Neural crest cell (in vitro differentiated cells): ENCODE measurements around the gene GET3. TPM values are rescaled to one million over a fixed set of nuclear protein-coding genes. Genes with fewer than 3 reads are reported as not detected.
"Not testable (repeated sequence)": the region's sequence is repeated elsewhere in the genome, so short reads cannot be mapped to it uniquely, and the experiment has no call there.

Experiments
- DNase-seq: peaks from one replicate; pipeline ENCODE4 v3.0.0; 2021; ENCODE audit warnings: low read depth, mixed read lengths, low spot score
- H3K27ac Mint-ChIP-seq: one replicate; pipeline ENCODE4 v1.8.0; 2021; ENCODE audit warnings: mild to moderate bottlenecking, mixed read lengths; ENCODE audit not compliant: unreplicated experiment
- H3K27me3 Mint-ChIP-seq: 2 replicates; pipeline ENCODE4 v1.8.0; 2021; ENCODE audit warnings: low read depth, mild to moderate bottlenecking, mixed read lengths
- H3K36me3 Mint-ChIP-seq: 2 replicates; pipeline ENCODE4 v1.8.0; 2021; ENCODE audit warnings: low read depth, mild to moderate bottlenecking, mixed read lengths
- H3K4me1 Mint-ChIP-seq: 2 replicates; pipeline ENCODE4 v1.8.0; 2021; ENCODE audit warnings: mixed read lengths
- H3K4me3 Mint-ChIP-seq: one replicate; pipeline ENCODE4 v1.8.0; 2021; ENCODE audit warnings: mild to moderate bottlenecking, mixed read lengths
- H3K9me3 Mint-ChIP-seq: 2 replicates; pipeline ENCODE4 v1.8.0; 2021; ENCODE audit warnings: mixed read lengths
- total RNA-seq: library from RNA; stranded (reverse); gene quantifications from 2 replicates; pipeline ENCODE4 v1.2.1, GENCODE V29; 2021
- TF ChIP-seq, protein P1 (sequence below): fragments of 200-600 bp; sonication (generic); conservative IDR thresholded peaks from 2 replicates; pipeline ENCODE4 v1.5.0; 2021; ENCODE audit warnings: antibody characterized with exemption, mild to moderate bottlenecking

Gene GET3
- total RNA-seq, 1 donor from 2014 or later, result 72.5 TPM

DNA sequence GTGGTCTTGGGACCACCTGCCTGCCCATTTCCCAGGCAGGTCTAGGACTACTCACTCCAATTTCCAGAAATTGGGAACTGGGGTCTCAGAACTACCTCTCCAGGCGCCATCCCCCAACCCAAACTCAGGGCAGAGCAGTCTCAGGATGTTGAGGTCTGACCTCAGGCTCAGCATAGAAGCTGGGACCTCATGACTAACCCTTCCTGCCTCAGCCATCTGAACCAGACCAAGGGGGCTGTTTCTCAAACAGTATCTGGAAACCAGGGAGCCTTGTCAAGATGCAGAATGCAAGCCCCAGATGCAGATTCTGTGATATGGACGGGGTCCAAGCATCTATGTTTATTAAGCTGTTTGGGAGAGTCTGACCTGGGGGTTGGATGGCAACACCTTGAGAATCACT, 42.2 kb upstream of the GET3 start:
- TF ChIP-seq, protein P1, sequence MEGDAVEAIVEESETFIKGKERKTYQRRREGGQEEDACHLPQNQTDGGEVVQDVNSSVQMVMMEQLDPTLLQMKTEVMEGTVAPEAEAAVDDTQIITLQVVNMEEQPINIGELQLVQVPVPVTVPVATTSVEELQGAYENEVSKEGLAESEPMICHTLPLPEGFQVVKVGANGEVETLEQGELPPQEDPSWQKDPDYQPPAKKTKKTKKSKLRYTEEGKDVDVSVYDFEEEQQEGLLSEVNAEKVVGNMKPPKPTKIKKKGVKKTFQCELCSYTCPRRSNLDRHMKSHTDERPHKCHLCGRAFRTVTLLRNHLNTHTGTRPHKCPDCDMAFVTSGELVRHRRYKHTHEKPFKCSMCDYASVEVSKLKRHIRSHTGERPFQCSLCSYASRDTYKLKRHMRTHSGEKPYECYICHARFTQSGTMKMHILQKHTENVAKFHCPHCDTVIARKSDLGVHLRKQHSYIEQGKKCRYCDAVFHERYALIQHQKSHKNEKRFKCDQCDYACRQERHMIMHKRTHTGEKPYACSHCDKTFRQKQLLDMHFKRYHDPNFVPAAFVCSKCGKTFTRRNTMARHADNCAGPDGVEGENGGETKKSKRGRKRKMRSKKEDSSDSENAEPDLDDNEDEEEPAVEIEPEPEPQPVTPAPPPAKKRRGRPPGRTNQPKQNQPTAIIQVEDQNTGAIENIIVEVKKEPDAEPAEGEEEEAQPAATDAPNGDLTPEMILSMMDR, result no peak
- Mint-ChIP-seq H3K27ac (no peak overlapping the region), H3K4me1 (peaks cover 12% of the 10 kb centered on the region), H3K36me3 (no peaks in the 10 kb centered on the region), H3K4me3 (peak overlapping the region; percentile 73), H3K9me3 (no peaks in the 10 kb centered on the region), H3K27me3 (peaks cover 6% of the 10 kb centered on the region)
- no peak for DNase-seq

DNA sequence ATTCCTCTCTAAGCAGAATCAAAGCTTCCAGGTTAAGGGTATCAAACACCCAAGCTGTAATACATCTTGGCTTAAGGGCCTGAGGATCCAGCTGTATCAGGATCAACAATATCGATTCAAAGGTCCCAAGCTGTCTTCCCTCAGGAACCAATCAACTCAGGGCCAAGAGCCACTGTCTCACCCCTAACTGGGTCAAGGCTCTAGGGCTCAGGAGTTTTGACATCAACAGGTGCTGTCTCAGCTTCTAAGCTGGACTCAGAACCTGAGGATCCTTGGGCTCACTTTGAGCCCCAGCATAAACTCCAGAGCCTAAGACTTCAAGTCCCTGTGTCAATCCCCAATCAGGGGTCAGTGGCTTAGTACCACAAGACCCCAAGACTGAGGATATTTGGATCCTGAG, 41.8 kb upstream of the GET3 start:
- no peak for DNase-seq
- TF ChIP-seq, protein P1, result no peak
- Mint-ChIP-seq H3K27me3 (peaks cover 6% of the 10 kb centered on the region), H3K9me3 (no peaks in the 10 kb centered on the region), H3K36me3 (no peaks in the 10 kb centered on the region), H3K27ac (peak overlapping the region; percentile 89), H3K4me1 (peaks cover 12% of the 10 kb centered on the region), H3K4me3 (peak overlapping the region; percentile 96)

DNA sequence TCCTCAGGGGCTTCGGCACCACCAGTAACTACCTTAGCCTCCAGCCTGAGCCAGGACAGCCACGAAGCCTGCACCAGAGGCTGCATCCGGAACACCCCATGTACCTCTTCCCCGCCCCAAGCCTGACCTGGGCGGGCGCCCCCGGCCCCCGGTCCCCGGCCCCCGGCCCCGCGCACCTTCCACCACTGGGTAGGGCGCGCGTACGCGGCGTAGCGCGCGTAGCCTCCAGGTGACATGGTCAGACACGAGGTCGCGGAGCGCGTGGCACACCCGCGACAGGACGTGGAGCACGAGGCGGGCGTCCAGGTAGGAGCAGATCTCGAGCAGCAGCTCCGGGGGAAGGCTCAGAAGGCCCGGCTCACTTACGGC, 41.3 kb upstream of the GET3 start:
- Mint-ChIP-seq H3K27ac (peak overlapping the region; percentile 89), H3K36me3 (no peaks in the 10 kb centered on the region), H3K4me1 (peaks cover 12% of the 10 kb centered on the region), H3K9me3 (no peaks in the 10 kb centered on the region), H3K4me3 (peak overlapping the region; percentile 96), H3K27me3 (peaks cover 6% of the 10 kb centered on the region)
- TF ChIP-seq, protein P1, result no peak
- DNase-seq, result no peak

DNA sequence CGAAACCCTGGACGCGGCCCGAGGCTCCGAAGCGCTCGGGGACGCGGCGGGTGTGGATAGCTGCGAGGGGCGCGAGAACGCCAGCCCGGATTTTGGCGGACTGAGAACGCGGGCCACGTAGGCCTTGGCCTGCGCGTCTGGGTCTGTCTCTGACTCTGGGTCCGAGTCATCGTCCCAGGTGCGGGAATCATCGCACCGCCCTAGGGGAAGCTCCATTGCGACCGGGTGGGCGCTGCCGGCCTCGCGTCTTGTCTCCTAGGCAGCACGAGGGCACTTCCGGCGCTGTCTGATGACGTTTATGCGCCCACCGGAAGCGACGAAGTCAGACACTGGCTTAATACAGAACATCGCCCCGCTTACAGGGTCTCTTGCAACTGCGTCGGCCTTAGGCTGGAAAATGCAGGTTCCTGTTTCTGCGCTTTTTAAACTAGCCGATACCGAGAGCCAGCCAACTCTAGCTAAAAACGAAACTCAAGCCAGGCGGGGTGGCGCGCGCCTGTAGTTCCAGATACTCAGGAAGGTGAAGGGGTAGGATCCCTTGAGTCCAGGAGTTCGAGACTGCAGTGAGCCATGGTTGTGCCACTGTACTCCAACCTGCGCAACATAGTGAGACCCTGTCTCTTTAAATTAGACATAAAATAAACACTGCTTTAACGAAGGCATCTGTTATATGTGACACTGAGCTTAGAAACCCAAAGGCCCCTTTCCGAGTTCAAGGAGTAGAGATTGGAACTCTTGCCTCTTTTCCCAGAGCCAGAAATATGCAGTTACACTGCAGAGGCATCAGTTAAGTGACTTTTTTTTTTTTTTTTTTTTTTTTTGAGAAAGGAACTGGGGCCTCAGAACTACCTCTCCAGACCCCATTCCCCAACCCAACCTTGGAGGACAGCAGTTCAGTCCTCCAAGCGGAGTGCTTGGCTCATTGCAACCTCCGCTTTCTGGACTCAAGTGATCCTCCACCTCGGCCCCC, 40.6 kb upstream of the GET3 start, which contains the start of gene FBXW9:
Gene FBXW9 (minus strand): TSS at position 266 of the 970 bp plus-strand sequence. CDS start 50 bp downstream, at position 216.
- Mint-ChIP-seq H3K27me3 (peaks cover 6% of the 10 kb centered on the region), H3K4me3 (peak within 1 kb of the TSS; percentile 96), H3K36me3 (no peaks in the 10 kb centered on the region)

DNA sequence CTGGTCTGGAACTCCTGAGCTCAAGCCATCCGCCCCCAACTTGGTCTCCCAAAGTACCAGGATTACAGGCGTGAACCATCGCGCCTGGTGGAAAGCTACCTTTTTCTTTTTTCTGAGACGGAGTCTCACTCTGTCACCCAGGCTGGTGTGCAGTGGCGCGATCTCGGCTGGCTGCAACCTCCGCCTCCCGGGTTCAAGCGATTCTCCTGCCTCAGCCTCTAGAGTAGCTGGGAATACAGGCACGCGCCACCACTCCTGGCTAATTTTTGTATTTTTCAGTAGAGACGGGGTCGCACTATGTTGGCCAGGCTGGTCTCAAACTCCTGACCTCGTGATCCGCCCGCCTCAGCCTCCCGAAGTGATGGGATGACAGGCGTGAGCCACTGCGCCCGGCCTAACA, 39.9 kb upstream of the GET3 start:
- H3K4me1 Mint-ChIP-seq, result peaks cover 12% of the 10 kb centered on the region
- not testable (repeated sequence) for H3K27ac Mint-ChIP-seq, H3K27me3 Mint-ChIP-seq, DNase-seq, H3K9me3 Mint-ChIP-seq, H3K36me3 Mint-ChIP-seq
- H3K4me3 Mint-ChIP-seq, result peak overlapping the region; percentile 44

More for the DNA sequence above, 40.6 kb upstream of the GET3 start, which contains the start of gene FBXW9:
- TF ChIP-seq, protein P1, result no peak
- Mint-ChIP-seq H3K4me1 (peaks cover 12% of the 10 kb centered on the region), H3K9me3 (no peaks in the 10 kb centered on the region), H3K27ac (peak within 1 kb of the TSS; percentile 94)
- peak; percentile 98 for DNase-seq

DNA sequence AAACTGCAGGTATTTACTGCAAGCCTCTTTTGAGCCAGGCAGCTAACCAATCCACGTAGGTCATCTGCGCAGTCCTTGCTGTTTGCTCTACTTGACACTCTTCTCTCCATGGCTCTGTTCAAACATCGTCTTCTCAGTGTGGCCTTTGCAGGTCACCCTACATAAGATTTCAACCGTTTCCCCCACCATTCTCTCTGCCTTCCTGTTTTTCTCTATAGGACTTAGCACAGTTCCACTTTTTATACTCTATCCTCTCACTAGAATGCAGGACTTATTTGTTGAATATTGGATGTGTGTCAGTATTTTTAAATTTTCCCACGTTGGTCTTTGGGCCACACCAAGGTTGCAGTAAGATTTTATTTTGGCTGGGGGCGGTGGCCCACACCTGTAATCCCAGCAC, 39.2 kb upstream of the GET3 start:
- peaks cover 3% of the 10 kb centered on the region for H3K36me3 Mint-ChIP-seq
- no peak for DNase-seq
- no peaks in the 10 kb centered on the region for H3K9me3 Mint-ChIP-seq
- peak overlapping the region; percentile 74 for H3K4me3 Mint-ChIP-seq
- TF ChIP-seq, protein P1, result no peak
- H3K27me3 Mint-ChIP-seq, result peaks cover 8% of the 10 kb centered on the region
- H3K27ac Mint-ChIP-seq, result no peak overlapping the region
- peaks cover 15% of the 10 kb centered on the region for H3K4me1 Mint-ChIP-seq
